GM06990 (cell line): ENCODE measurements around the gene ADPRM.

Source experiments
- DNase-seq: peaks from one replicate; pipeline ENCODE4 v3.0.0-alpha.2; 2011; ENCODE audit not compliant: insufficient read length; ENCODE audit errors: extremely low read depth
- H3K27me3 ChIP-seq: replicated peaks from 2 replicates; pipeline ENCODE4 v1.6.0; 2011; ENCODE audit warnings: low read length; ENCODE audit not compliant: control insufficient read depth, insufficient read depth
- H3K36me3 ChIP-seq: 2 replicates; pipeline ENCODE4 v1.5.1; 2011; ENCODE audit warnings: low read length; ENCODE audit not compliant: control insufficient read depth, insufficient read depth
- H3K4me3 ChIP-seq: replicated peaks from 2 replicates; pipeline ENCODE4 v1.5.1; 2011; ENCODE audit warnings: low read depth, mild to moderate bottlenecking, control low read depth, low read length
- CTCF ChIP-seq: IDR thresholded peaks from 2 replicates; pipeline ENCODE4 v1.5.1; 2011; ENCODE audit warnings: low read length, control low read depth, mild to moderate bottlenecking, inconsistent platforms; ENCODE audit not compliant: insufficient read depth, poor library complexity, severe bottlenecking

ADPRM gene

DNA sequence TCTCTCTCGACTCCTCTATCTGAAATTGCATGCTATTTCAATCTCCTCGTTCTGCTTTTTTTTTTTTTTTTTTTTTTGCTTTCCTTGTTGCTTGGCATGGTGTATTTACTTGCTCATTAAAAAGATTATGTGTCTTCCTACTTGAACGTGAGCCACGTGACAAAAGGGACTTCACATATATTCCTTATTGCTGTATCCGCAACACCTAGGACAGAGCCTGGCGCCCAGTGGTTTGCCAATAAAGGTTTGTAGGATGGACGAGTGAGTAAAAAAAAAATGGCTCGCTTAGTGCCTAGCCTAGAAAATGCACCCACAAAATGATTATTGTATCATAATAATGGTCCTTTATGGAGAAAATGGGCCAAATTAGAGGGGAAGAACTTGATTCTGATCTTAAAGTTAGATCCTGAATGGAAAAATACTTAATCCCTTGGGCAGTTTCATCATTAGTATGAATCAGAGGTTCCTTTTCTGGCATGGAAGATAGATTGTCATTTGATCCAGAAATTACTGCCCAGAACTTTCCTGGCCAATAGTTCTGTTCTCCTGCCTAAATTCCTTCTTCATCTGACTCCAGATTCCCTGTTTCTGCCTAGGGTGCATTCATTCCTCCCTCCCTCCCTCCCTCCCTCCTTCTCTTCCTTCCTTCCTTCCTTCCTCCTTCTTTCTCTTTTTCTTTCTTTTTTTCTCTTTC, 46.1 kb downstream of the ADPRM start:
- H3K36me3 ChIP-seq, result no peaks in the 10 kb centered on the region
- TF ChIP-seq CTCF, result no peak
- H3K4me3 ChIP-seq, result no peak overlapping the region
- no peak for DNase-seq
- H3K27me3 ChIP-seq, result no peaks in the 10 kb centered on the region; the same call in none of the 2 replicates

- no peak for DNase-seq
- Histone ChIP-seq H3K27me3 (no peaks in the 10 kb centered on the region; the same call in none of the 2 replicates), H3K4me3 (no peak overlapping the region), H3K36me3 (no peaks in the 10 kb centered on the region)
- no peak for TF ChIP-seq CTCF
Observed at GRCh38 chr17:10744501-10745000, 47.2 kb downstream of the ADPRM start.

DNA sequence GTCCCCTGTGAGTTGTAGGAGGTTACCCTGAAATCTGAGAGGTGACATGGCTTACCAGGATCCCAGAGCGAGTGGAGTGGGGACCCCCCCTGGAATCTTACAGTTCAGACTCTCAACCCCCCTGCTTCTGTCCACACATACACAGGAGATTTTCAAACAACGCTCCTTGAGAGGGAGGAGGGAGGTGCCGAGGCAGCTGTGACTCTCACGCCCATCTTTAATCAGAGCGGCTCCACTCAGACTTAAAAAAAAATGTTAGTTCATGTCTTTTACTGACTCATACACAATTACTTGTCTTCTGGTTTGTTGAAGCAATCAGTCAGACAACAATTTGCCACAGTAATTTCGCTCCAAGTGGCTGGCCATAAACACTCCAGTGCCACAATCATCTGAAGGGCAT, 47.8 kb downstream of the ADPRM start:
- Histone ChIP-seq H3K4me3 (no peak overlapping the region), H3K36me3 (no peaks in the 10 kb centered on the region), H3K27me3 (no peaks in the 10 kb centered on the region; the same call in none of the 2 replicates)
- no peak for TF ChIP-seq CTCF
- no peak for DNase-seq

GRCh38 chr17:10748531-10749181, 51.3 kb downstream of the ADPRM start:
- Histone ChIP-seq H3K36me3 (no peaks in the 10 kb centered on the region), H3K27me3 (no peaks in the 10 kb centered on the region; the same call in none of the 2 replicates), H3K4me3 (no peak overlapping the region)

DNA sequence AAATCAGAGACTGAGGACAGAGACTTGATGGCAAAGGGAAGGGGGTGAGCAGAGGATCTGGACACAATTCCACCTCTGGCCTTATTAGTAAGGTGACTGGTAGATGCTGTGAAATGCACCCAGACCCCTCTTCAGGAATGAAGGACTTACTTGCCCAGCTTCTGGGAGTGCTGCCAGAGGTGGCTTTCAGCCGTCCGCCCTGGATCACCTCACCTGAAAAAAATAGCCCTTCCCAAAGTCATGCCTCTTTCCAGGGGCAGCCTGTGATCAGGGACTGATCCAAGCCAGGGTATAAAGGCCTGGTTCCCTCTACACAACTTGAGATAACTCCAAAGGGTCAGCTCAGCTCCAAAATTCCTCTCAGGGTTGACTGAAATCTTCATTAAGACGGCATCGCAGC, 52.8 kb downstream of the ADPRM start:
- no peaks in the 10 kb centered on the region for H3K36me3 ChIP-seq
- no peak for DNase-seq
- no peak overlapping the region for H3K4me3 ChIP-seq
- TF ChIP-seq CTCF, result no peak
- H3K27me3 ChIP-seq, result no peaks in the 10 kb centered on the region; the same call in none of the 2 replicates

More at GRCh38 chr17:10748531-10749181, 51.3 kb downstream of the ADPRM start:
- no peak for TF ChIP-seq CTCF
- DNase-seq, result no peak
